ENCODE measurements around the gene OR5H14.
"Not testable (repeated sequence)": the region's sequence is repeated elsewhere in the genome, so short reads cannot be mapped to it uniquely, and the experiment has no call there.

Gene OR5H14

GRCh38 chr3:98147179-98147578 is at the start of gene OR5H14:
Gene OR5H14 (plus strand): TSS chr3:98147479. CDS start chr3:98149386, 1,907 bp downstream.
- no peak for DNase-seq

GRCh38 chr3:98099848-98100247 is 47.4 kb upstream of the OR5H14 start:
- no peak for DNase-seq

- no peak for DNase-seq
Observed at GRCh38 chr3:98108162-98108561, 39.1 kb upstream of the OR5H14 start.

- DNase-seq: no peak
Observed at GRCh38 chr3:98109807-98110549, 37.3 kb upstream of the OR5H14 start.

GRCh38 chr3:98110550-98110908 is 36.8 kb upstream of the OR5H14 start:
- DNase-seq: no peak

- DNase-seq: no peak
Observed at GRCh38 chr3:98114264-98114663, 33.0 kb upstream of the OR5H14 start.

GRCh38 chr3:98115717-98116116 is 31.6 kb upstream of the OR5H14 start:
- DNase-seq: no peak

- DNase-seq: no peak
Observed at GRCh38 chr3:98130421-98130820, 16.9 kb upstream of the OR5H14 start, which contains the start of gene OR5H1. Gene OR5H1 (plus strand): TSS chr3:98130721. CDS start chr3:98132698, 1,977 bp downstream.

GRCh38 chr3:98136631-98137030 is 10.6 kb upstream of the OR5H14 start:
- DNase-seq: no peak

- not testable (repeated sequence) for DNase-seq
Observed at GRCh38 chr3:98137826-98138557, 9.3 kb upstream of the OR5H14 start.

GRCh38 chr3:98140531-98140930 is 6.7 kb upstream of the OR5H14 start:
- DNase-seq: no peak

GRCh38 chr3:98148751-98149150 is 1.5 kb downstream of the OR5H14 start:
- no peak for DNase-seq

- DNase-seq: not testable (repeated sequence)
Observed at GRCh38 chr3:98149456-98149855, 2.2 kb downstream of the OR5H14 start.

- DNase-seq: no peak
Observed at GRCh38 chr3:98151241-98151640, 4.0 kb downstream of the OR5H14 start.

GRCh38 chr3:98166396-98166795 is 19.1 kb downstream of the OR5H14 start, which contains the start of gene OR5H15:
Gene OR5H15 (plus strand): TSS chr3:98166696. CDS start chr3:98168700, 2,004 bp downstream.
- DNase-seq: peak; percentile 46

GRCh38 chr3:98171071-98171470 is 23.8 kb downstream of the OR5H14 start:
- DNase-seq: no peak

- DNase-seq: no peak
Observed at GRCh38 chr3:98172621-98173020, 25.3 kb downstream of the OR5H14 start.

- DNase-seq: peak; percentile 82
Observed at GRCh38 chr3:98180319-98180890, 33.1 kb downstream of the OR5H14 start.

GRCh38 chr3:98182196-98182595 is 34.9 kb downstream of the OR5H14 start:
- DNase-seq: no peak

- DNase-seq: peak; percentile 42
Observed at GRCh38 chr3:98185180-98185579, 37.9 kb downstream of the OR5H14 start.

GRCh38 chr3:98188545-98188944 is 41.3 kb downstream of the OR5H14 start:
- peak; percentile 76 for DNase-seq

GRCh38 chr3:98190911-98191310 is 43.6 kb downstream of the OR5H14 start:
- DNase-seq: not testable (repeated sequence)

GRCh38 chr3:98196293-98196692 is 49.0 kb downstream of the OR5H14 start:
- DNase-seq: not testable (repeated sequence)

GRCh38 chr3:98199020-98199419 is 51.7 kb downstream of the OR5H14 start:
- no peak for DNase-seq

All from inflammatory macrophage treated with lipopolysaccharide for 4 hours (primary cell).